OCI-LY7 (cell line): Measurements from ENCODE around the gene GTSF1L.

Source experiments
- EZH2phosphoT487 ChIP-seq: fragments of 200-600 bp; sonication (generic); IDR thresholded peaks from 2 replicates; pipeline ENCODE4 v1.6.1; 2018; ENCODE audit warnings: low read depth, borderline replicate concordance, mild to moderate bottlenecking, mixed run types, antibody characterized with exemption, low read length, moderate library complexity, mixed read lengths
- TF ChIP-seq, protein P1 (sequence below): fragments of 200-600 bp; sonication (generic); conservative IDR thresholded peaks from 2 replicates; pipeline ENCODE4 v1.5.1; 2014; ENCODE audit warnings: mild to moderate bottlenecking, antibody characterized with exemption, low read length, moderate library complexity, mixed read lengths

DNA sequence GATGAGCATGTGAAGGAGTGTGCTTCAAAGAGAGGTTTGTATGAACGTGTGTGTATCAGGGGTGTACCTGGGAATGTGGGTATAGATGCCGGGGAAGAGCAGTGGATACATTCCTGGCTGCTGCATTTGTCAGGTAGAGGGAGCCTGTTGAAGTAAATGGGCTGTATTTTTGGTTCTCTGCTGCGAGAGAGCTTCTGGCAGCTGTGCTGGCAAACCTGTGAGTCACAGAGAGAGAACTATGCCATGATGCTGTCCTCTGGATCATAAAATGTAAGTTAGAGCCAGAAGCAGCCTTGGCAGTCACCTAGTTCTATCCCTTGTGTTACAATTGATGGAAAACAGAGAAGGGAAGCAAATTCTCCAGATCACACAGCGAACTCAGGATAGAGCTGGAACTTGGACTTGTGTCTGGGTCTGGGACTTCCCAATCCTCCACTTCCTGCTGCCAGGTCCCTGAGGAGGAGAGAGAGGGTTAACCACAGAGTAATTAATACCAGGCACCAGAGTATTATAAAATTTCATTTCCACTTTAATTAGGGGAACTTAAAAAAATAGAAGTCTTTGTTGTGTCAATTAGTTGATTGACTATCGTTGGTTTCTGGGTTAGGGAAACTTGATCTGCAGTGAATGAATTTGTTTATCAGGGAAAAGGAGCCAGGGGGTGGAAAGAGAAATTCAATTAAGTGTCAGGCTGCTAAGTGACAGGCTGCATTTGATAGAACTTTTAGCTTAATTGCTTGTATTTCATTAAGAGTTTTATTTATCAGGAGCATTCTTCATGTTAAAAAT is 41.1 kb upstream of the GTSF1L start:
- TF ChIP-seq, protein P1, sequence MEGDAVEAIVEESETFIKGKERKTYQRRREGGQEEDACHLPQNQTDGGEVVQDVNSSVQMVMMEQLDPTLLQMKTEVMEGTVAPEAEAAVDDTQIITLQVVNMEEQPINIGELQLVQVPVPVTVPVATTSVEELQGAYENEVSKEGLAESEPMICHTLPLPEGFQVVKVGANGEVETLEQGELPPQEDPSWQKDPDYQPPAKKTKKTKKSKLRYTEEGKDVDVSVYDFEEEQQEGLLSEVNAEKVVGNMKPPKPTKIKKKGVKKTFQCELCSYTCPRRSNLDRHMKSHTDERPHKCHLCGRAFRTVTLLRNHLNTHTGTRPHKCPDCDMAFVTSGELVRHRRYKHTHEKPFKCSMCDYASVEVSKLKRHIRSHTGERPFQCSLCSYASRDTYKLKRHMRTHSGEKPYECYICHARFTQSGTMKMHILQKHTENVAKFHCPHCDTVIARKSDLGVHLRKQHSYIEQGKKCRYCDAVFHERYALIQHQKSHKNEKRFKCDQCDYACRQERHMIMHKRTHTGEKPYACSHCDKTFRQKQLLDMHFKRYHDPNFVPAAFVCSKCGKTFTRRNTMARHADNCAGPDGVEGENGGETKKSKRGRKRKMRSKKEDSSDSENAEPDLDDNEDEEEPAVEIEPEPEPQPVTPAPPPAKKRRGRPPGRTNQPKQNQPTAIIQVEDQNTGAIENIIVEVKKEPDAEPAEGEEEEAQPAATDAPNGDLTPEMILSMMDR, result no peak
- no peak for TF ChIP-seq EZH2phosphoT487
